Adrenal gland (tissue), 5 donors: ENCODE data around the gene CEACAM3.

Experiments
- CTCF ChIP-seq, 6 experiments: fragments of 450-650 bp in 4 of 6; fragments of 200-600 bp in 2 of 6; sonication (generic) in 1 of 6; IDR thresholded peaks; 1 replicate in 5 of 6; 2 replicates in 1 of 6; pipeline versions ENCODE4 v1.5.1 to v1.8.0; 2016 to 2021; ENCODE audit warnings: antibody characterized with exemption in 6 of 6, mild to moderate bottlenecking in 2 of 6, moderate library complexity in 1 of 6
- POLR2A ChIP-seq, 2 donors: fragments of 450-650 bp; IDR thresholded peaks; one replicate each; pipeline ENCODE4 v1.6.1; 2017; ENCODE audit warnings: antibody characterized with exemption in 2 of 2, mild to moderate bottlenecking in 2 of 2, moderate library complexity in 1 of 2
- donor health status: DM: no; HTN: no; CAD: no.

DNA sequence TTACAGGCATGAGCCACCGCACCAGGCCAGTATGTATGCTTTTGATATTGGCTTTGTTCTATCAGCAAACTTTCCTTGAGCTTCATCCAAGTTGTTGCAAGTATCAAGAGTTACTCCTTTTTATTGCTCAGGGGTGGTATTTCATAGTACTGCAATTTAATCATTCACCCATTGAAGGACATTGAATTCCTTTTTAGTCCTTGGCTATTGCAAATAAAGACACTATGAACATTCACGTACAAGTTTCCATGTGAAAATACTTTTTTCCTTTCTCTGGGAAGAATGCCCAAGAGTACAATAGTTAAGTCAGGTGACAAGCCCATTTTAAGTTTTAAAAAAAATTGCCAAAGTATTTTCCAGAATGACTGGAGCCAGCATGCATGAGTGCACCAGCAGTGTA lies 20.4 kb downstream of the CEACAM3 start:
- TF ChIP-seq CTCF (IDR thresholded peaks at IDR 0.05) = no peak
- TF ChIP-seq POLR2A (IDR thresholded peaks at IDR 0.05) = no peak
